ENCODE data around the gene ZNF555.
"Not testable (repeated sequence)": the region's sequence is repeated elsewhere in the genome, so short reads cannot be mapped to it uniquely, and the experiment has no call there.

ZNF555 gene

DNA sequence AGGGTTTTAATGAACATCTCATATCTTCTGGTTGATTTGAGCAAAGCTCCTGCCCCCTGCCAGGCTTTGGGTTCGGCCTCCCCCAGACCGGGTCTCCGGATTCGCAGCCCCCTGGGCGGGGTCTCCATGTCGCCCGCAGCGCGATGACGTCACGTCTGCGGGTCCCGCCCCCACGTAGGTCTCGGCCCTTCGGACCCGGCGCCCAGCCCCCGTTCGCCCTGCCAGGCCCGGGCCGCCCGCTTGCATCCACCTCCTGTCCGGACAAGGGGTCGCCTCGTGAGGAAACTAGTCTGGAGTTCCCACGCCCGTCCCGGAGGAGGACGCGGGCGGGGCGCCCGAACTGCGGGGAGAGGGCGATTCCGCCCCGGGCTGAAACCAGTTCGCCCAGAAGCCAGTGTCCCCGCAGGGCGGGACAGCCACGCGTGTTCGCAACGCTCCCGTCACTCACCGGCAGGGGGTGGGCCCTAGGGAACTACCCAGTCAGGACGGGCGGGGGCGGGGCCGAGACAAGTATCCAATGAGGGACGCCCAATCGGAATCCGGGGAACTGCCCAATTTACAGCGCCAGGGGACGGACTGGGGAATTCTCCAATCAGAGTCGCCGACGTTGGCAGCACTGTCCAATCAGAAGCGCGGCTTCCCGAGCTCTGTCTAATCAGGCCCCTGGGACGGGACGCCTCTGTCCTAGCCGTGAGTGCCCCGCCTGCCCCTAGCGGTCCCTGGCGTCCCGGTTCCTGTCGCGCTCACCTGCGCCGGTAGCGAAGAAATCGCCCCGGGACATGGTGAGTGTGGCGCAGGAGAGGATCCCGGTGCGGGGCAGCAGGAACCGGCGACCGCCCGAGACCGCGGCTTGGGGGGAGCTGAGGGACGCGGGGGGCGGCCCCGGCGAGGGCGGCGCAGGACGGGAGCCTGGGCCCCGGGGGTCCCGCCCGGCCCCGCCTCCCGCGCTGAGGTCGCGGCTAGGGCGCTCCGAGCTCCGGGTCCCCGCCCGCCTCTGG, at the start of gene ZNF555:
Gene ZNF555, plus strand, starts transcription at position 682 of the 998 bp plus-strand sequence. Its CDS starts 98 bp downstream, at position 780.
- DNase-seq = peak; percentile 99

DNA sequence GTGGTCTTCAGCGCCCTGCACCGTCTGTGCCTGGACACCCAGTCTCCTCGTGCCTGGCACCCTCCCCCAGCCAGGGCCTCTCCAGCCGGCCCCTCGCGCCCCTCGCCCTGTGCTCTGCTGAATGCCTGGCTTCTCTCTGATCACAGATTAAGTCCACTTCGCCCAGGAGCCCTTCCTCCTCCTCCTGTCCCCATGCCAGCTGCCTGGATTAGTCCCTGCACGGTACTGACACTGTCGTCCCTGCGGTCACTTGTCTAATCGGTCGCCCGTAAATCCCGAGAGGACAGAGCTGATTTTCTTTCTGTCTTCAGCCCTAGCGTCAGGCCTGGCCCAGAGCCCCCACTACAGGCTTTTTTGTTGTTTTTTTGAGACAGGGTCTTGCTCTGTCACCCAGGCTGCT, 49.4 kb upstream of the ZNF555 start:
- no peak for DNase-seq

DNA sequence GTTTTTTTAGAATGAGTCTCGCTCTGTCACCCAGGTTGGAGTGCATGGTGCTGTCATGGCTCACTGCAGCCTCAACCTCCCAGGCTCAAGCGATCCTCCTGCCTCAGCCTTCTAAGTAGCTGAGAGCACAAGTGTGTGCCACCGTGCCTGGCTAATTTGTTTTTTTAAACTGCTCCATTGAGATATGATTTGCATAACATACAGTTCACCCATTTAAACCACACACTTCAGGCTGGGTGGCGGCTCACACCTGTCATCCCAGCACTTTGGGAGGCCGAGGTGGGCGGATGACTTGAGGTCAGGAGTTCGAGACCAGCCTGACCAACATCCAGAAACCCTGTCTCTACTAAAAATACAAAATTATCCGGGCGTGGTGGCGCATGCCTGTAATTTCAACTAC, 48.6 kb upstream of the ZNF555 start:
- not testable (repeated sequence) for DNase-seq

DNA sequence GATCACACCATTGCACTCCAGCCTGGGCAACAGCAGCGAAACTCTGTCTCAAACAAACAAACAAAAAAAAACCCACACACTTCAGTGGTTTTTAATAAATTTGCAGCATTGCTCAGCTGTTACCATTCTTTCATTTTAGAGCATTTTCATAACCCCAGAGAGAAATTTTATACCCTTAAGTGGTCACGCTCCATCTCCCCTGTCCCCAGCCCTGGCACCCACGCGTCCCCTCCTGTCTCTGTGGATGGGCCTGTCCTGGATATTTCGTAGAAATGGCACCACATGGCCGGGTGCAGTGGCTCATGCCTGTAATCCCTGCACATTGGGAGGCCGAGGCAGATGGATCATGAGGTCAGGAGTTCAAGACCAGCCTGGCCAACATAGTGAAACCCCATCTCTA, 48.1 kb upstream of the ZNF555 start:
- DNase-seq = no peak

DNA sequence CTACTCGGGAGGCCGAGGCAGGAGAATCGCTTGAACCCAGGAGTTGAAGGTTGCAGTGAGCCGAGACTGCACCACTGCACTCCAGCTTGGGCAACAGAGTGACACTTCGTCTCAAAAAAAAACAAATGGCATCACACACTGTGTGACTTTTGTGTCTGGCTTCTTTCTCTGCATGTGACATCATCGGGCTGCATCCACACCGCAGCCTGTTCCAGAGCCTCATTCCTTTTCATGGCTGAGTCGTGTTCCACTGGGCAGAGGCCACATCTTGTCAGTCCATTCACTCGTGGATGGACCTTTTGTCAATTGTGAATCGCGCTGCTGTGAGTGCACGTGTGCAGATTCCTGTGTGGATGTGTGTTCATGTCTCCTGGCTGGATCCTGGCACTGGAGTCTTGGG, 47.7 kb upstream of the ZNF555 start:
- no peak for DNase-seq

DNA sequence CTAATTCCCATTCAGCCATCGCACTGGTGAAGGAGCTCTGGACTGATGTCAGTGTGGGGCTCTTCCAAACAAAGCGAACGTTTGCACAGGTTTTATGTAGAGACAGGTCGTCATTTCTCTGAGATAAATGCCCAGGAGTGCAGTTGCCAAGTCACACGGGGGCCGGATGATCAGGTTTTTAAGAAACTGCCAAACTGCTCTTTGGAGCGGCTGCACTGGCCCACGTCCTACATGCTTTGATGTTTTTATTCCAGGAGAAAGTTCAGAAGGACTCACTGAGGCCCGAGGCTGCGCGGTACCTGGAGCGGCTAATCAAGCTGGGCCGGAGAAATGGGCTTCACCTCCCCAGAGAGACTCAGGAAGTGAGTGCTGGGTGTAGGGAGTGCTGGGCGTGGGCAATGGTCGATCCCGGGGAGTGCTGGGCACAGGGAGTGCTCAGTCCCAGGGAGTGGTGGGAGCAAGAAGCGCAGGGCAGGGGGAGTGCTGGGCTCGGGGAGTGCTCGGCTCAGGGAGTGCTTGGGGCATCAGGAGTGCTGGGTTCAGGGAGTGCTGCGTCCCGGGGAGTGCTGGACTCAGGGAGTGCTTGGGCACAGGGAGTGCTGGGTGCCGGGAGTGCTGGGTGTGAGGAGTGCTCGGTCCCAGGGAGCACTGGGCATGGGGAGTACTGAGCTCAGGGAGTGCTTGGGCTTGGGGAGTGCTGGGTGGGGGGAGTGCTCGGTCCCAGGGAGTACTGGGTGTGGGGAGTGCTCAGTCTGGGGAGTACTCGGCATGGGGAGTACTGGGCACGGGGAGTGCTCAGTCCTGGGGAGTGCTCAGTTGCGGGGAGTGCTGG, 45.2 kb upstream of the ZNF555 start:
- DNase-seq = no peak

DNA sequence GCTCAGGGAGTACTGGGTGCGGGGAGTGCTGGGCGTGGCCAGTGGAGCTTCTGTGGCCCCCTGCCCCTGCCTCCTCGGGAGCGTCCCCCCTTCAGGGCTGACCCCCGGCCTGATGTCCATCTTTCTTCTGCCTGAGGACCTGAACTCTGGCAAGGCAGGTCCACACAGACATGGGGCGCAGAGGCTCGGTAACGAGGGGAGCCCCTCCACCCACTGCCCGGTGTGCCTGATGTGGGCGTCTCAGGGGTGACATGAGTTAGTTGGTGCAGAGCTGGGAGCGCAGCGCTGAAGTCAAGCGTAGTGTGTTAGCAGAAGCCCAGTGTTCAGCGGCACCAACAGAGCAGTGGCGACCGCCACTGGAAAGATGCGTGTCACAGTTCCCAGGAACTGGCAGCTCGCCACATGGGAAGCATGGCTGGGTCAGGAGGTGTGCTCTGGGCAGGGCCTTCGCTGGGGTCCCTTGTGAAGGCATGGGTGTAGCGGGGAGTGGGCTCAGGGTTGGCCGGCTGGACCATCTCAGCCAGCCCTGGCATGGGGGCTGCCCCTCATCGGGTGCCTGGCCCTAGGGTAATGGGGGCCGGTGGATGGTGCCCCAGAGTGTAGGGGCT, 44.5 kb upstream of the ZNF555 start:
- DNase-seq = no peak

DNA sequence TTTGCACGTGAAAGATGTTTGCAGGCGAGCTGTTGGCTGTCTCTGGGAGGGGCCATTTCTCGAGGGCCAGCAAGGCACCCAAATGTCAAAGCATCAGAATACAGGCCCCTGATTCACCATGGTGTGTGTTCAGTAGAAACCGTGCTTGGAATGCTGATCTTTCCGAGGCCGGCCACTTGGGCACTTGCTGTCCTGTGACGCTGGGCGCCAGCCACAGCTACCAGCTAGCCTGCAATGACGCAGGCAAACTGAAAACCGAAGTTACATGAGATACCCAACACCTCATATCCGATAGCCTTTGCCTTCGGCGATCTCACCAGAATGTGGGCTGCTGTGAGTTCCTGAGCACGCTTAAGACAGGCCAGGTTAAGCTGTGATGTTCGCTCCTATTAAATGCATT, 44.0 kb upstream of the ZNF555 start:
- no peak for DNase-seq

DNA sequence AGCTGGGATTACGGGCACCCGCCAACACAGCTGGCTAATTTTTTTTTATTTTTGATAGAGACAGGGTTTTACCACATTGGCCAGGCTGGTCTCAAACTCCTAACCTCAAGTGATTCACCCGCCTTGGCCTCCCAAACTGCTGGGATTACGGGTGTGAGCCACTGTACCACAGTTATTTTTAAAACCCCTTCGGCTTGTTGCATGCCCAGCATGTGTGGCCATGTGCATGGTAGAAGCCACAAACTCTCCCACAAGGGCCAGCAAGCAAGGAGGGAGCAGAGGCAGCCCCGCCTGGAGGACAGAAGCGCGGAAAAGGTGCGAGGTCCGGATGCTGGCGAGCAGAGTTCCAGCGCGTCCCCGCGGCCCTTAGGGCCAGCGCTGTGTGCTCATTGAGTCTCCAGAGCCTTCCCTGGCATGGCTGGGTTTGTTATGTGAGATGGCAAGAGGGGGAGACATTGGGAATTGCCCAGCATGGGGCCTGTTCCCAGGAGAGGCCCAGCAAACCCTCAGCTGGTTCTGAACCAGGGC, 43.1 kb upstream of the ZNF555 start:
- no peak for DNase-seq

DNA sequence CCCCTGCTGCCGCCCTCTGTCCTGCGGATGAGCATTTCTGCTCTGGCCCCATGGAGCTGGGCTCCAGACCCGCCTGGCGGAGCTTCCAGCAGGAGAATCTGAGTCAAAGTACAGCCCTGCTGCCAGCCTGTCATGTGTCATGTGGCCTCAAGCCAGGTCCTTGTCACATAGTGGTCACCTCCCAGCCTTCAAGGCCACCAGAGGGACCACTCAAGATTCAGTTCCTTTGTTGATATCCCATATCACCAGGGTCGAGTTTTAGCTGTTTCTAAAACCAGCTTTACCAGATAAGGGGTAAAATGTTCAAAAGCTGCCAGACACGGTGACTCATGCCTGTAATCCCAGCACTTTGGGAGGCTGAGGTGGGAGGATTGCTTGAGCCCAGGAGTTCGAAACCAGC, 42.5 kb upstream of the ZNF555 start:
- no peak for DNase-seq

DNA sequence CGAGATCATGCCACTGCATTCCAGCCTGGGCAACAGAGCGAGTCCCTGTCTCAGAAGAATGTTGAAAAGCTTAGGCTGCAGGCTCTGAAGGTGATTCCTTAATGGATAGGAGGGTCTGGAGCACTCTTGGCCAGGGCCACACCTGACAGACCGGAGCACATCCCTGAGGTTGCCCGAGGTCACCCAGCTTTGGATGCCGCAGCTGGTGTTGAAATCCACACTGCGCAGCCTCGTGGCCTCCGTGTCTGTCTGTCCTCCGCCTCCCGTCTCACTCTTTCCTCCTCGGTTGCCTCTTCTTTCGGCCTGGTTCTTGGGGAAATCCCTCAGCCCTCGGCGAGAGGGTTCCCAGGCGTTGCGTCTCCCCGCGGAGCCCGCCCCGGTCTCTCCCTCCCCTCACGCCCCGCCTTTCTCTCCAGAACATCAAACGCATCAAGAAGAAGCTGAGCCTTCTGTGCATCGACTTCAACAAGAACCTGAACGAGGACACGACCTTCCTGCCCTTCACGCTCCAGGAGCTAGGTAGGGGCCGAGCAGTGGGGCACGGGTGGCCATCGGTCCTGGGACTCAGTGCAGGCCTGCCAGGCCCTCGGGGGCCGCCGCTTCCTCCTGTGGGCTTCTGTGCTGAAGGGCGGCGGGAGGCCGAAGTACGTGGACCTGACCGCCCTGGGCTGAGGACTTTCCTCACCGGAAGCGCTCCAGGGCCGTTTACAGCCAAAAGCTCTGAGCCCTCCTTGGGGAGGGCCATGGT, 41.8 kb upstream of the ZNF555 start:
- no peak for DNase-seq

DNA sequence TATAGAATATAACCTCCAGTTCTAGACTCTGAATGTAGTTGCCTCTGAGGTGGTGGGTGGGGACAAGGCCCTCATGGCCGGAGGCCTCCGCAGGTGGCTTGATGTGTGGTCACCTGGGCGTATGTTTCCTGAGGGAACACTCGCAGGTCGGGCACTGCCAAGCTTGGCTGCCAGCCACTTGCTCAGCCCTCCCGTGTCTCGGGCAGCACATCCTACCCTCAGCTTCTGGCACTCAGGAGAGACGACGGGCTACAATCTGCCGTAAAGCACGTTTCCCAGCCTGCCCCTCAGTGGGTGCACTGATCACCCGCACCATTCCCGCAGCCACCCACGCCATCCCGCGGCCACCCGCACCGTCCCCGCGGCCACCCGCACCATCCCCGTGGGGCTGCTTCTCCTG, 40.8 kb upstream of the ZNF555 start:
- DNase-seq = no peak

DNA sequence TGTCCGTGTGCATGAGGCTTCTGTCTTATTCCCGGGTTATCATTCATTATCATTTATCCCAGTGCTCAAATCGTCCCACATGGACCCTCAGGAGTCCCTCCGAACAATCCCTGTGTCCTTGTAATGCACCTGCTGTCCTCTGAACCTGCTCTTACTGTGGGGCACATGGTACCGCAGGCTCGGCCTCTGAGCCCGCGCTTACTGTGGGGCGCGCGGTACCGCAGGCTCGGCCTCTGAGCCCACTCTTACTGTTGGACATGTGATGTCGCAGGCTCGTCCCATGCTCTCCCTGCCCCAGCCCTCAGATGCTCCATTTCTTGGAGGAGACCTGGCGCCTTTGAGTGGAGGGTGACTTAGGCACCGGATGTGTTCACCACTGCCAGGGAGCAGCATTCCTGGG, 38.4 kb upstream of the ZNF555 start:
- no peak for DNase-seq

DNA sequence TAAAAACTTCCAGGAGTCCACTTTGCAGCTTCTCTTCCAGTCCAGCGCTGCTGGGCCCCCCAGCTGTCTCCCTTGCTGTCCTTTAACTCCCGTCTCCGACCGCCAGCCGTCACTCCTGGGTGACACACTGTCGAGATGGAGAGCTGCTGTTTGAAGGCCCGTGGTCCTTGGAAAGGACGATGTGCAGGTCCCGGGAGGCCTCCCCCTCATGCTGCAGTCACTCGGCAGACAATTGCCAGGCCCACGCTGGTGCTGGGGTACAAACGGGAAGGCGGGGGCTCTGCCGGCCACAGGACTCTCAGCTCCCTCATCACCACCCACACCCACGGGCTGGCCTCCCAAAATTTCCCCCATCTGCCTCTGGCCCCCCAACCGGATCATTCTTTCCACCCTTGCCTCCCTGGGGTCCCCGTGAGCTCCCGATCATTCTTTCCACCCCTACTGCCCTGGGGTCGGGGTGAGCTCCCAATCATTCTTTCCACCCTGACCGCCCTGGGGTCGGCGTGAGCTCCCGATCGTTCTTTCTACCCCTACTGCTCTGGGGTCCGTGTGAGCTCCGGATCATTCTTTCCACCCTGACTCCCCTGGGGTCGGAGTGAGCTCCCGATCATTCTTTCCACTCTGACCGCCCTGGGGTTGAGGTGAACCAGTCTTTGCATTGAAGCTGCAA, 37.7 kb upstream of the ZNF555 start:
- DNase-seq = no peak

DNA sequence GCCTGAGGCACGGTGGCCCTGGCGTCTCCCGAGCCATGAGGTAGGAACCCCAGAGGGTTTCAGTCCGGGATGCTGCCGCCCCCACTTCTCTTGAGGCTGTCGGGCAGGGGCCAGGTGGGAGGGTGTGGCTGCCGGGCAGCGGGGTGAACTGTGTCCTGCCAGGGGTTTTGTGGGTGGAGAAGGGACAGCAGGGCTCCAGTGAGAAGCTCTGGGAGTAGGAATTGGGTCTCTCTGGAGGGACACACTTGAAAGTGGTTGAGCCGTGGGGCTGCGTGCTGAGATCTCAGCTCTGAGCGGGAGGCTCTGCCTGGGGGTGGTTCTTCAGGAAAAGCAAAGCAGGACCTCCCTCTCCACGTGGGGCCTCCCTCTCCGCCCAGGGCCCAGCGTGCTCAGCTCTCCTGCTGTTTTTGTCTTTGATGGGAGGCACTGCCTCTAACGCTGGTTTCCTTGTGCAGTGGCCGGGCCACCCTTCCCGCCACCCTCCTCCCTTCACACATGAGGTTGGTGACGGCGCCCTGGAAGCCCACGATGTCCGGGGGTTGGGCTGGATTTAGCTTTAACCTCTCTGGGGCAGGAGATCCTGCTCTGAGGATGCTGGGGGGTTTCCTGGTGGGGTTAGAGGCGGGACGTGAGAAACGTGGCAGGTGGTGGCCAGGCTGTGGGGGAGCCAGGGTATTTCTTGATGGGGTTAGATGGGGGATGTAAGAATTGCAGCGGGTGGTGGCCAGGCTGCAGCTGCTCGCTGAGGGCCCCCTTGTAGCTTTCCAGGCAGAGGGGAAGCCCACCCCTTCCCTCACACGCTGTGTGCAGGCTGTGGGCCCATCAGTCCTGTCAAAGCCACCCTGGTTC, 36.9 kb upstream of the ZNF555 start:
- no peak for DNase-seq

DNA sequence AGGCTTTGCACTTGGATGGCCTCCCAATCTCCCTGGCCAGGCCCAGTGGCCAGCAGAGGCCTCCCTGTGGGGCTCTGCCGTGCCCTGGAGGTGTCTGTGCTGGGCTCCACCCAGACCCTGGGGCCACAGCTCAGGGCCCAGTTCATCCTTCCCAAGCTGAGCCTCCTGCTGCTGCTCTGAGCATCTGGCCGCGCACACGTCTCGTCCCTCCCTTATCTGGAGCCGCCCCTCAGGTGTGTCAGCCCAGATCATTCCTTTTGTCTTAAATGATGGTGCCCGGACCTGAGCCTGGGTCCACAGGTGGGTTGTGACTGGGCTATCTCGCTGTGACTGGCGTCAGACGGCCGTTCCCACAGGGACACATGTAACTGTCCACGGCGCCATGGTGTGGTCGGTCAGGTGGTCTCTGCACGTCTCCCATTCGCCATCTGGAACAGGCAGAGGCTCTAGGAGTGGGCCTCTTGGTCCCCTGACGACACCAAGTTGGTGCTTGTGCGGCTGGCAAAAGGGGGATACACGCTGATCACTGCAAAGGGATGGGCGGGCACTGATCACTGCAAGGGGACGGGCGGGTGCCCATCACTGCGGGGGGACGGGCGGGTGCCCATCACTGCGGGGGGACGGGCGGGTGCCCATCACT, 35.9 kb upstream of the ZNF555 start:
- DNase-seq = no peak

DNA sequence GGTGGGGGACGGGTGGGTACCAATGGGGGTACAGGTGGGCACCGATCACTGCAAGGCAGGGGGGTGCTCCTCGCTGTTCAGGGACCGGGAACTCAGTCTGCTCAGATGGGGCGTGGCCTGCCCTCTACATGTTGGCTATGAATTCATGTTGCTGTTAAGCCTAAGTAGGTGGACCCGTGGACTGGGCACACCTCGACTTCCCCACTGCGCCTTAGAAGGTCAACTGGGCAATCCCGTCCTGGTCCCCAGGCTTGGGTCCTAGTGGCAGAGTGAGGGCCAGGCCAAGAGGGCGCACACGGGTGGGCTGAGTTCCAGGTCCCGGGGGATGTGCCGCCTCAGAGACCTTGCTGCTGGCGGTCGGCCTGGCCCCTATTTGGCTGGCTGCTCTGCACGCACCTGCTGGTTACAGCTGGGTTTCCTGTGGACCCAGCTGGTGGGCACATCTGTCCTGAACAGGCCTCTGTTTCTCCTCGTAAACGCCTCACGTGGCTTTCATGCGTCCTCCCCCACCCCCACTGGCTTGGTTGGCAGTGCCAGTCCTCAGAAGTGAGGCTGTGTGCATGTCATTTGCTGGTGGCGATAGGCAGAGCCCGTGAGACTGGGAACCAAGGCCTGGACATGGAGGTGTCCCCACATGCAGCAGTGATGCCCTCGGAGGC, 35.2 kb upstream of the ZNF555 start:
- no peak for DNase-seq

DNA sequence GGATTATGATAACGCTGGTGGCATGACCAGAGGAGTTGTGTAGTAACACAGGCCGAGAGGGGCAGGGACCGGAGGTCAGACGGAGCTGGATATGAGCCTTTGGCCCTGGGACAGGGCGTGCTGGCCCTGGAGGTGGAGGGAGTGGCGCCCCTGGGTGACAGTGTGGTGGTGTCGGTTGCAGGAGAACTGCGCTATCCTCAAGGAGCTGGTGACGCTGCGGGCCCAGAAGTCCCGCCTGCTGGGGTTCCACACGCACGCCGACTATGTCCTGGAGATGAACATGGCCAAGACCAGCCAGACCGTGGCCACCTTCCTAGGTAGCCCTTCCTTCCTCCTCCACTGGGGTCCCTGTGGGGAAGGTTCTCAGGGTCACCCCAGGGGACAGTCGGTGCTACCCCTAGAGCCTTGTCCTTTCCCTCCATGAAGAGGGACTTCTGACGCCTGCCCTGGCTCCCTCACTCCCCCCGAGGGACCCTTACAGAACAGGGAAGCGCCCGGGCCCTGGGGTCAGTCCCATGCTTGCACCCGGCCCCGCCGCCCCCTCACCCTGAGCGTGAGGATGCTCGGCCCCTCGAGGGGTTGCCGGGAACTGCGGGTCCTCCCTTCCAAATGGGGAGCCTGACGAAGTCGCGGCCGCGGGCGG, 34.4 kb upstream of the ZNF555 start:
- no peak for DNase-seq

All from NCI-H2171 treated with DMSO at 0.1 percent for 48 hours (cell line).